K562 treated with DMSO at 1 percent for 48 hours (cell line): Measurements from ENCODE around the gene FAM83E. TPM values are rescaled to one million over a fixed set of nuclear protein-coding genes. Genes with fewer than 3 reads are reported as not detected.

Source experiments
- total RNA-seq: library from RNA; unstranded; fragments of 300-600 nt; gene quantifications from 2 replicates; pipeline ENCODE4 v1.2.3, GENCODE V29; 2022; ENCODE audit warnings: low replicate concordance; ENCODE audit errors: extremely low read depth

Gene FAM83E
- not detected in 2 replicates for total RNA-seq

GRCh38 chr19:48614436-48615230, at the start of gene FAM83E:
Gene FAM83E, minus strand, starts transcription at chr19:48615076. Its CDS starts 1,704 bp downstream, at chr19:48613372.

GRCh38 chr19:48646001-48646721, 31.3 kb upstream of the FAM83E start, which contains the start of gene CA11:
Gene CA11, minus strand, starts transcription at chr19:48646187. Its CDS starts 555 bp downstream, at chr19:48645632.

GRCh38 chr19:48636859-48637448, 22.1 kb upstream of the FAM83E start, which contains the start of gene DBP:
Gene DBP, minus strand, starts transcription at chr19:48637379. Its CDS starts 385 bp downstream, at chr19:48636994.

GRCh38 chr19:48618916-48619691, 4.2 kb upstream of the FAM83E start, which contains the start of the genes RPL18 and SPHK2:
Gene RPL18, minus strand, starts transcription at chr19:48619178. Its CDS starts 35 bp downstream, at chr19:48619143.
Gene SPHK2, plus strand, starts transcription at chr19:48619506. Its CDS starts 1,009 bp downstream, at chr19:48620515.

GRCh38 chr19:48606463-48607358, 8.2 kb downstream of the FAM83E start, which contains the start of gene SPACA4:
Gene SPACA4, plus strand, starts transcription at chr19:48606742. Its CDS starts 237 bp downstream, at chr19:48606979.

Other genes with a start within 250 kb of the FAM83E start
- gene KDELR1, start 223.5 kb downstream of the FAM83E start, total RNA-seq = not detected in 2 replicates
- gene GRIN2D, start 221.4 kb downstream of the FAM83E start, total RNA-seq = not detected in 2 replicates
- gene GRWD1, start 169.1 kb downstream of the FAM83E start, total RNA-seq = not detected in 2 replicates
- gene KCNJ14, start 159.5 kb downstream of the FAM83E start, total RNA-seq = not detected in 2 replicates
- 369 TPM in 1 of 2 replicates, not detected in the other for gene CYTH2, start 145.7 kb downstream of the FAM83E start, total RNA-seq
- not detected in 2 replicates for gene LMTK3, start 103.2 kb downstream of the FAM83E start, total RNA-seq
- not detected in 2 replicates for gene SULT2B1, start 62.9 kb downstream of the FAM83E start, total RNA-seq
- gene SPACA4, start 8.3 kb downstream of the FAM83E start, total RNA-seq = not detected in 2 replicates
- gene RPL18, start 4.1 kb upstream of the FAM83E start, total RNA-seq = 1,825 and 4,740 TPM in 2 replicates
- gene SPHK2, start 4.4 kb upstream of the FAM83E start, total RNA-seq = not detected in 2 replicates
- gene DBP, start 22.3 kb upstream of the FAM83E start, total RNA-seq = not detected in 2 replicates
- not detected in 2 replicates for gene CA11, start 31.1 kb upstream of the FAM83E start, total RNA-seq
- gene NTN5, start 57.9 kb upstream of the FAM83E start, total RNA-seq = not detected in 2 replicates
- gene FUT2, start 80.9 kb upstream of the FAM83E start, total RNA-seq = not detected in 2 replicates
- not detected in 2 replicates for gene MAMSTR, start 104.6 kb upstream of the FAM83E start, total RNA-seq
- not detected in 2 replicates for gene RASIP1, start 125.5 kb upstream of the FAM83E start, total RNA-seq
- not detected in 2 replicates for gene IZUMO1, start 131.8 kb upstream of the FAM83E start, total RNA-seq
- gene FUT1, start 137.6 kb upstream of the FAM83E start, total RNA-seq = not detected in 2 replicates
- gene FGF21, start 140.4 kb upstream of the FAM83E start, total RNA-seq = not detected in 2 replicates
- not detected in 2 replicates for gene BCAT2, start 196.0 kb upstream of the FAM83E start, total RNA-seq
- not detected in 2 replicates for gene HSD17B14, start 221.4 kb upstream of the FAM83E start, total RNA-seq